ENCODE measurements around the gene PRPSAP2.
"Not testable (repeated sequence)": the region's sequence is repeated elsewhere in the genome, so short reads cannot be mapped to it uniquely, and the experiment has no call there.

The PRPSAP2 gene

GRCh38 chr17:18921485-18921884, 63.6 kb downstream of the PRPSAP2 start:
- Histone ChIP-seq H2BK120ac (ENCODE audit: low read depth, low read length) (no peak overlapping the region), H2BK15ac (ENCODE audit: low read length) (no peak overlapping the region), H4K91ac (ENCODE audit: low read depth, low read length, poor library complexity) (no peak overlapping the region), H3K18ac (ENCODE audit: low read length) (no peak overlapping the region), H3K23ac (ENCODE audit: low read depth, low read length, poor library complexity) (no peak overlapping the region), H3K4me3 (ENCODE audit: low read length in 2 of 2) (no peak overlapping the region), H3K4me2 (ENCODE audit: insufficient read depth, low read length, poor library complexity, severe bottlenecking) (no peak overlapping the region), H2BK5ac (ENCODE audit: low read length) (no peak overlapping the region), H3K9me3 (replicated peaks in 1 of 2; ENCODE audit: control insufficient read depth in 2 of 2, insufficient read depth in 1 of 2, low read depth in 1 of 2, low read length in 2 of 2) (peaks cover 0 to under 1% of the 10 kb centered on the region in 2 donors), H3K27ac (replicated peaks; ENCODE audit: low read length) (no peak overlapping the region), H4K8ac (ENCODE audit: low read depth, low read length) (no peak overlapping the region), H3K36me3 (replicated peaks in 1 of 2; ENCODE audit: control insufficient read depth in 2 of 2, insufficient read depth in 2 of 2, low read length in 2 of 2) (peaks cover 5 to 53% of the 10 kb centered on the region in 2 donors), H3K9ac (ENCODE audit: low read depth, low read length, poor library complexity) (no peak overlapping the region), H3K4me1 (ENCODE audit: control insufficient read depth in 2 of 2, insufficient read depth in 1 of 2, low read depth in 1 of 2, low read length in 2 of 2) (peaks cover 0 to 6% of the 10 kb centered on the region in 2 donors), H3K27me3 (ENCODE audit: control insufficient read depth in 3 of 3, insufficient read depth in 3 of 3, low read depth in 1 of 3, low read length in 3 of 3) (no peaks in the 10 kb centered on the region), H2AK5ac (ENCODE audit: low read depth, low read length) (no peak overlapping the region), H3K14ac (ENCODE audit: low read length) (no peak overlapping the region), H2AFZ (ENCODE audit: low read length) (no peak overlapping the region), H3K4ac (ENCODE audit: low read length) (no peak overlapping the region), H2BK12ac (ENCODE audit: low read length) (no peak overlapping the region), H3K79me1 (ENCODE audit: low read depth, low read length) (no peaks in the 10 kb centered on the region)
- no peak for DNase-seq (ENCODE audit: low spot score)
- no CpG with 5 or more reads among the region's 2 CpGs for WGBS, 2 donors (ENCODE audit: extremely low coverage in 2 of 2, insufficient read length in 2 of 2, insufficient replicate concordance in 1 of 2)

- Histone ChIP-seq H2BK5ac (ENCODE audit: low read length) (no peak overlapping the region), H4K8ac (ENCODE audit: low read depth, low read length) (no peak overlapping the region), H4K91ac (ENCODE audit: low read depth, low read length, poor library complexity) (no peak overlapping the region), H3K23ac (ENCODE audit: low read depth, low read length, poor library complexity) (no peak overlapping the region), H3K4me2 (ENCODE audit: insufficient read depth, low read length, poor library complexity, severe bottlenecking) (no peak overlapping the region), H3K9ac (ENCODE audit: low read depth, low read length, poor library complexity) (no peak overlapping the region), H3K4ac (ENCODE audit: low read length) (no peak overlapping the region), H3K4me1 (ENCODE audit: control insufficient read depth in 2 of 2, insufficient read depth in 1 of 2, low read depth in 1 of 2, low read length in 2 of 2) (peaks cover 0 to 6% of the 10 kb centered on the region in 2 donors), H3K27ac (replicated peaks; ENCODE audit: low read length) (no peak overlapping the region), H2AFZ (ENCODE audit: low read length) (no peak overlapping the region), H3K18ac (ENCODE audit: low read length) (no peak overlapping the region), H2AK5ac (ENCODE audit: low read depth, low read length) (no peak overlapping the region), H2BK120ac (ENCODE audit: low read depth, low read length) (no peak overlapping the region), H3K36me3 (replicated peaks in 1 of 2; ENCODE audit: control insufficient read depth in 2 of 2, insufficient read depth in 2 of 2, low read length in 2 of 2) (peaks cover 5 to 53% of the 10 kb centered on the region in 2 donors), H3K14ac (ENCODE audit: low read length) (no peak overlapping the region), H3K4me3 (ENCODE audit: low read length in 2 of 2) (no peak overlapping the region), H3K79me1 (ENCODE audit: low read depth, low read length) (no peaks in the 10 kb centered on the region), H3K9me3 (replicated peaks in 1 of 2; ENCODE audit: control insufficient read depth in 2 of 2, insufficient read depth in 1 of 2, low read depth in 1 of 2, low read length in 2 of 2) (peaks cover 0 to 2% of the 10 kb centered on the region in 2 donors), H2BK12ac (ENCODE audit: low read length) (no peak overlapping the region), H3K27me3 (ENCODE audit: control insufficient read depth in 3 of 3, insufficient read depth in 3 of 3, low read depth in 1 of 3, low read length in 3 of 3) (no peaks in the 10 kb centered on the region), H2BK15ac (ENCODE audit: low read length) (no peak overlapping the region)
- no CpG with 5 or more reads among the region's 4 CpGs for WGBS, 2 donors (ENCODE audit: extremely low coverage in 2 of 2, insufficient read length in 2 of 2, insufficient replicate concordance in 1 of 2)
- DNase-seq (ENCODE audit: low spot score) = no peak
These were observed 64.1 kb downstream of the PRPSAP2 start for GRCh38 chr17:18921912-18922451.

- not testable (repeated sequence) for H2AFZ ChIP-seq (ENCODE audit: low read length)
These were observed 64.7 kb downstream of the PRPSAP2 start for GRCh38 chr17:18922596-18922995.

GRCh38 chr17:18925187-18925586, 67.3 kb downstream of the PRPSAP2 start:
- Histone ChIP-seq H3K18ac (ENCODE audit: low read length) (no peak overlapping the region), H3K36me3 (replicated peaks in 1 of 2; ENCODE audit: control insufficient read depth in 2 of 2, insufficient read depth in 2 of 2, low read length in 2 of 2) (peaks cover 11 to 63% of the 10 kb centered on the region in 2 donors), H2AK5ac (ENCODE audit: low read depth, low read length) (no peak overlapping the region)

More at GRCh38 chr17:18922596-18922995, 64.7 kb downstream of the PRPSAP2 start:
- H3K18ac ChIP-seq (ENCODE audit: low read length); H3K4me1 ChIP-seq (ENCODE audit: control insufficient read depth in 2 of 2, insufficient read depth in 1 of 2, low read depth in 1 of 2, low read length in 2 of 2); H4K91ac ChIP-seq (ENCODE audit: low read depth, low read length, poor library complexity); H3K4ac ChIP-seq (ENCODE audit: low read length); H4K8ac ChIP-seq (ENCODE audit: low read depth, low read length); H3K4me2 ChIP-seq (ENCODE audit: insufficient read depth, low read length, poor library complexity, severe bottlenecking); H3K79me1 ChIP-seq (ENCODE audit: low read depth, low read length); H3K23ac ChIP-seq (ENCODE audit: low read depth, low read length, poor library complexity); H2BK5ac ChIP-seq (ENCODE audit: low read length); H2AK5ac ChIP-seq (ENCODE audit: low read depth, low read length); DNase-seq (ENCODE audit: low spot score); H3K9ac ChIP-seq (ENCODE audit: low read depth, low read length, poor library complexity); H3K9me3 ChIP-seq (replicated peaks in 1 of 2; ENCODE audit: control insufficient read depth in 2 of 2, insufficient read depth in 1 of 2, low read depth in 1 of 2, low read length in 2 of 2); H3K4me3 ChIP-seq (ENCODE audit: low read length in 2 of 2); H3K27ac ChIP-seq (replicated peaks; ENCODE audit: low read length); H2BK15ac ChIP-seq (ENCODE audit: low read length); H2BK12ac ChIP-seq (ENCODE audit: low read length); H2BK120ac ChIP-seq (ENCODE audit: low read depth, low read length); H3K27me3 ChIP-seq (ENCODE audit: control insufficient read depth in 3 of 3, insufficient read depth in 3 of 3, low read depth in 1 of 3, low read length in 3 of 3); H3K14ac ChIP-seq (ENCODE audit: low read length): not testable (repeated sequence)
- WGBS, 2 donors (ENCODE audit: extremely low coverage in 2 of 2, insufficient read length in 2 of 2, insufficient replicate concordance in 1 of 2) = no CpG with 5 or more reads among the region's 7 CpGs
- peaks cover 5 to 55% of the 10 kb centered on the region in 2 donors for H3K36me3 ChIP-seq (replicated peaks in 1 of 2; ENCODE audit: control insufficient read depth in 2 of 2, insufficient read depth in 2 of 2, low read length in 2 of 2)

More at GRCh38 chr17:18925187-18925586, 67.3 kb downstream of the PRPSAP2 start:
- Histone ChIP-seq H2BK120ac (ENCODE audit: low read depth, low read length) (no peak overlapping the region), H2BK12ac (ENCODE audit: low read length) (no peak overlapping the region), H2BK5ac (ENCODE audit: low read length) (no peak overlapping the region), H3K79me1 (ENCODE audit: low read depth, low read length) (no peaks in the 10 kb centered on the region), H4K91ac (ENCODE audit: low read depth, low read length, poor library complexity) (no peak overlapping the region), H3K4me3 (ENCODE audit: low read length in 2 of 2) (no peak overlapping the region), H2AFZ (ENCODE audit: low read length) (no peak overlapping the region), H3K27me3 (ENCODE audit: control insufficient read depth in 3 of 3, insufficient read depth in 3 of 3, low read depth in 1 of 3, low read length in 3 of 3) (no peaks in the 10 kb centered on the region), H3K4me1 (ENCODE audit: control insufficient read depth in 2 of 2, insufficient read depth in 1 of 2, low read depth in 1 of 2, low read length in 2 of 2) (peaks cover 0 to 6% of the 10 kb centered on the region in 2 donors), H3K4me2 (ENCODE audit: insufficient read depth, low read length, poor library complexity, severe bottlenecking) (no peak overlapping the region), H4K8ac (ENCODE audit: low read depth, low read length) (no peak overlapping the region), H3K27ac (replicated peaks; ENCODE audit: low read length) (no peak overlapping the region), H2BK15ac (ENCODE audit: low read length) (no peak overlapping the region), H3K14ac (ENCODE audit: low read length) (no peak overlapping the region), H3K23ac (ENCODE audit: low read depth, low read length, poor library complexity) (no peak overlapping the region), H3K9me3 (replicated peaks in 1 of 2; ENCODE audit: control insufficient read depth in 2 of 2, insufficient read depth in 1 of 2, low read depth in 1 of 2, low read length in 2 of 2) (peaks cover 0 to 2% of the 10 kb centered on the region in 2 donors), H3K9ac (ENCODE audit: low read depth, low read length, poor library complexity) (no peak overlapping the region), H3K4ac (ENCODE audit: low read length) (no peak overlapping the region)
- WGBS, 2 donors (ENCODE audit: extremely low coverage in 2 of 2, insufficient read length in 2 of 2, insufficient replicate concordance in 1 of 2) = no CpG with 5 or more reads among the region's 1 CpG
- DNase-seq (ENCODE audit: low spot score) = no peak

Measured in neuronal stem cell (in vitro differentiated cells).